Activated T-helper 1 cell treated with anti-CD3 and anti-CD28 coated beads, Interleukin-2, amount 50 U/mL, for 16 hours (primary cell): Measurements from ENCODE around the gene LYPD8.

Source experiments
- DNase-seq, 2 donors: peaks; one replicate each; pipeline ENCODE4 v3.0.0-alpha.2; 2020; ENCODE audit warnings: low read depth in 1 of 2, low spot score in 1 of 2

The LYPD8 gene

DNA sequence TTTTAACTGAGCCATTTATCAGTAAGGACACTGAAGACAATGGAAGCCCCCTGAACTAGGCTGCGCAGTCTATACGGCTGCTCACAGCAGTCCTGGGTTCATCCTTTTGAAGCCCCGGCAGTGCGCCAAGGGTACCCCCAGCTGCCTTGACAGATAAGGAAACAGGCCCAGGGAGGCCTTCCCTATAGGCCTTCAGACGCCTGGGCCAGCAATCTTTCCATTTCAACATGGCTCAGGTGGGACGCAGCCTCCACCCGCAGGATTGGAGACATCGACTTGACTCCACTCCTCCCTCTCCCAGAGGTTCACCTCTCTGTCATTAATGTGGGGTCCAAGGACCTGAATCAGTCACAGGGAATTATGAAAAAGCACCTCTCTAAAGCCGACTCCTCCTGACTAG, 2.8 kb upstream of the LYPD8 start:
- no peak for DNase-seq

DNA sequence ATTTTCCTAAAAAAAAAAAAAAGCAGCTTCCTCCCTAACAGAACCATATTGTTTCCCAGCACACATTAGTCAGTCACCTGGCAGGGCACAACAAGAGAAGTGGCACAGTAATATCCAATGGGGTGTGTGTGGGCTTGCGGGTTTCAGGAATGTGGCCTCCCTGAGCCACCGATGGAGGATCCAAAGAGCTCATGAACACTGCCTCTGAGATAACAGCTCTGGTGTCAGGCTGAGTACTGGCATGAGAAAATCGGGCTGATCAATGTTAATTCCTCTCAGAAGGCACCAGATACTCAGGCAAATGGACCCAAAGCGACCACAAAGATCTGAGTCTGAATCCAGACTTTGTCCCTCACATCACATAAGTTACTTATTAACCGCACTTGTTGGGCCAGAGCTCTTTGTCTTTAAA, 2.2 kb upstream of the LYPD8 start:
- DNase-seq, result no peak

DNA sequence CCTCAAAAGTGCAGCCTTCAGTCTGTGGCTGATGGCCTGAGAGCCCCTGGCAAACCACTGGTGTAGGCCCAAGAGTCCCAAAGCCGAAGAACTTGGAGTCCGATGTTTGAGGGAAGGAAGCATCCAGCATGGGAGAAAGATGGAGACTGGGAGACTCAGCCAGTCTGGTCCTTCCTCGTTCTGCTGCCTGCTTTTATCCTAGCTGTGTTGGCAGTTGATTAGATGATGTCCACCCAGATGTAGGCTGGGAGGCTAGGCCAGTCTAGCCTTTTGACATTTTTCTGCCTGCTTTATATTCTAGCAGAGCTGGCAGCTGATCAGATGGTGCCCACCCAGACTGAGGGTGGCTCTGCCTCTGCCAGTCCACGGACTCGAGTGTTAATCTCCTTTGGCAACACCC, 1.1 kb upstream of the LYPD8 start:
- no peak for DNase-seq

DNA sequence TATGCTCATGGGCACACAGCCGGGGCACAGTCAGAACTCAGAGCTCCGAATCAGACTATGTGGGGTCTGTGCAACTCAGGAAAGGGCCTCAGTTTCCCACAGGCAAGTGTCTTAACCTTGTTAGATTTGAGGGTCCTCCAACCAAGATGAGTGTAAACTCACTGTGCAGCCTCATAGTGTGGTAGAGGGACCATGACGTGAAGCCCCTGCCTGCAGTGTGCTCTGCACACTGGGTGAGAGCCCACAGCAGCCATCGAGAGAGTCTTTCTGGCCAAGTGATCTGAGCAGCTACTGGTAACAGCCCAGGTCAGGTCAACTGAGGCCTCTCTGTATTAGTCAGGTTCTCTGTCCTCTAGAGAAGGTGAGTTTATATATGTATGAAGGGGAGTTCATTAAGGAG, 592 bp upstream of the LYPD8 start:
- DNase-seq, result no peak

DNA sequence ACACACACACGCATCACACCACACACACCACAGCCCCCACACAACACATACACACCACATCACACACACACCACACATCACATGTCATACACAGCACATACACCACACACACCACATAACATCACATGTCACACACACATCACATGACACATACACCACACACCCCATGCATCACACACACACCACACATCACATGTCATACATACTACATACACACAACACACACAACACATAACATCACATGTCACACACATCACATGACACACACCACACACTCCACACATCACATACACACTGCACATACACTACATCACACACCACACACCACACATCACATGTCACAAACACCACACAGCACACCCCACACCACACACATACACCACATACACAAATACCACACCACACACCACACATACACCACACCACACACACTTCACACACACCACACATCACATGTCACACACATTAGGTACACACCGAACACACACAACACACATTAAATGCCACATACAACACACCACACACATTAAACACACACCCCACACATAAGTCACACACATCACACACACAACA, 1.8 kb downstream of the LYPD8 start:
- DNase-seq, result no peak

DNA sequence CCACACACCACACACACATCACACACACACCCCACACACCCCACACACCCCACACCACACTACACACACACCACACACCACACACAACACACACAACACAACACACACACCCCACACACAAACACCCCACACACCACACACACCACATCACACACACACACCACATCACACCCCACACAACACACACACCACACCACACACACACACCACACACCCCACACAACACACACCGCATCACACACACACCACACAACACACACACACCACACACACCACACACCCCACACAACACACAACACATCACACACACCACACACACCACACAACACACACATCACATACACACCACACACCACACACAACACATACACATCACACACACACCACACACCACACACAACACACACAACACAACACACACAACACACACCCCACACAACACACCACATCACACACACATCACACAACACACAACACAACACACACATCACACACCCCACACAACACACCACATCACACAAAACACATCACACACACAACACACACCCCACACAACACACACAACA, 2.4 kb downstream of the LYPD8 start:
- no peak for DNase-seq

DNA sequence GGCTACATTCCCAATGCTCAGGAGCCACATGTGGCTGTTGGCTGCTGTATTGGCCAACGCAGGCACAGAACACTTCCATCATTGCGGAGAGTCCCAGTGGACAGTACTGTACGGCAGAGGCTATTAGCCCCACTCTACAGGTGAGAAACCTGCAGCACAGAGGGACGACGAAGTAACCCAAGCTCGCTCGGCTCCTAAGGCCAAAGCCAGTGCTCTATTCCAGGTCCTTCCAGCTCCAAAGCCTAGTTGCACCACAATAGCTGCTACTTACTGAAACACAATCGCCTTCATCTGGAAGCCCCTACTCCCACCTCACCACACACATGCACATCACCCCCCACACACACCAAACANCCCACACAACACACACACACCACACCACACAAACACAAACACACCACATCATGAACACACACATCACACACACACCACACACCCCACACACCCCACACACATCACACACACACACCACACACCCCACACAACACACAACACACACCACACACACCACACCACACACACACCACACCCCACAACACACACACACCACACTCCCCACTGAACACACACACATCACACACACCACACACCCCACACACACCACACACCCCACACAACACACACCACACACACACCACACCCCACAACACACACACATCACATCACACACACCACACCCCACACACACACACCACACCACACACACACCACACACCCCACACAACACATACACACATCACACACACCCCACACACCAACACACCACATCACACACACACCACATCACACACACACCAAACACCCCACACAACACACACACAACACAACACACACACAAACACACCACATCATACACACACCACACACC, 3.2 kb downstream of the LYPD8 start:
- DNase-seq, result no peak

DNA sequence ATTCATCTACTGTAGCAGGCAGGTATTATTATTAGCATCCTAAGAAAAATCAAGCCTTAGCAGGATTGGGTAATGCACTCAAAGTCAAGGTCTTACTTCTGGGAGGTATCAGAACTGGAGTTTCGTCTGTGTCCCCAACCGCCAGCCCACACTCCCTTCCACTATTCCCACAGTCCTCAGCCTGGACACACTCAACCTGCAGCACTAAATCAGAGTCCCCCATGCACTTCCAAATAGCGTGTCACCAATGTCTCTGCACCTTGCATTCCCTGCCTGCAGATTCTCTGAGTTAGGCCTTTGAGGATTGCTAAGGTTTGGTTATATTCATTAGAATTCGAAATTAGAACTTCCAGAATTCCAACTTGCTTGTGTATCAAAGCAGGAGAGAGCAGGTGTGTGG, 3.9 kb downstream of the LYPD8 start:
- DNase-seq, result no peak

DNA sequence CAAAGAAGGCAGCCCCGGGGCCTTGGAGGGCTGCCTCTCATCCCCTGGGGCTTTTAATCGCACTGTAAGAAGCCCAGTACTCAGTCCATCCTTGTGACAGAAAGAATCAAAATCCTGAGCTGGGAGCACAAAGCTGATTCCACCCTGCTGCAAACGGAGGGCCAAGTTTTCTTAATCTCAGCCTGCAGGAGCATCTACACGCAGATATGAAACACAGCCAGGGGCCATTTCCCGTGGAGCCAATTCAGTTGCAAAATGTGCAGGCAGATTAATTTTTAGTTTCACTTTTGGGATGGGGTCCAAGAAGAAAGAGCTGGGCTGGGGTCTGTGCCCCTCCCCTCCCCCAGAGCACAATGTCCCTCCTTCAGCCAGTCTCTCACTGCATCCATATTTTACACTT, 4.4 kb downstream of the LYPD8 start:
- DNase-seq, result no peak

DNA sequence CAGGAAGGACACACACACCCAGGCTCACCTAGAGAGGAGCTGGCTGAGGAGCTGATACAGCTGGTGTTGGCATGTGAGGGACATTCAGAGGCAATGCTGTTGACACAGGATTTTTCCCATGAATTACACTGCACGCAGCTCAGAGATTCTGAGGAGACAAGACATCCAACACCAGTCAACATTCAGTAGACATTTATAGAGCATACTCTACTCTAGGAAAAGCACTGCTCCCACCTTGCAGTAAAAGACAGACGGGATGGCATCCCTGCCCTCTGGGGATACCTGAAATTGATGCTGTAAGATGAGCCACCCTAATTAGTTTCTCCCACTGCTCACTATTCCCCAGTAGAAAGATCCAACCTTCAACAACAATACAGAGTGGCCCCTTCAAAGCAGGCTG, 5.1 kb downstream of the LYPD8 start:
- DNase-seq, result no peak

DNA sequence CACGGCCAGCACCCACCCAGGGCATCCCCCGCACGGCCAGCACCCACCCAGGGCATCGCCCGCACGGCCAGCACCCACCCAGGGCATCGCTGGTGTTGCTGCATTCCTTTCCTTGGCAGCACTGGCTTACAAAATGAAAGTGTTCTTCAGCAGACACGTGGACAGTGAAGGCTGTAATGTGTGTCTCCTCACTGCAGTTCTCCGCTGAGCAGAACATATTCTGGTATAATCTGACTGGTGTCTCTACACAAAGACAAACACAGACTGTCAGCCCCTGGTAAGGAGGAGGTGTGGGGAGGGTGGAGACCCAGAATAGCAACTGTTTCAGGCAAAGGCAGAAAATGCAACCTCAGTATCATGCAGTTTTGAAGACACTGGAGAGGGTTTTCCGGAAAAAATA, 7.3 kb downstream of the LYPD8 start:
- DNase-seq, result no peak

DNA sequence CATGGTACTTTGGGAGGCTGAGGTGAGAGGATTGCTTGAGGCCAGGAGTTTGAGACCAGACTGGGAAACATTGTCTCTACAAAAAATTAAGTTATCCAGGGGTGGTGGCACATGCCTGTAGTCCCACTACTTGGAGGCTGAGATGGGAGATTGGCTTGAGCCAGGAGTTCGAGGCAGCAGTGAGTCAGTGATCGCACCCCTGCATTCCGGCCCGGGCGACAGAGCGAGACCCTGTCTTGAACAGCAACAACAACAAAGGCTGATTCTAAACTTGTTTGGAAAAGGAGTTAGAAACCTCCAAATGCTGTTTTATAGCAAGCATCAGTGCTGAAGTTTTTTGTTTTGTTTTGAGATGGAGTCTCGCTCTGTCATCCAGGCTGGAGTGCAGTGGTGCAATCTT, 14.7 kb downstream of the LYPD8 start:
- no peak for DNase-seq

DNA sequence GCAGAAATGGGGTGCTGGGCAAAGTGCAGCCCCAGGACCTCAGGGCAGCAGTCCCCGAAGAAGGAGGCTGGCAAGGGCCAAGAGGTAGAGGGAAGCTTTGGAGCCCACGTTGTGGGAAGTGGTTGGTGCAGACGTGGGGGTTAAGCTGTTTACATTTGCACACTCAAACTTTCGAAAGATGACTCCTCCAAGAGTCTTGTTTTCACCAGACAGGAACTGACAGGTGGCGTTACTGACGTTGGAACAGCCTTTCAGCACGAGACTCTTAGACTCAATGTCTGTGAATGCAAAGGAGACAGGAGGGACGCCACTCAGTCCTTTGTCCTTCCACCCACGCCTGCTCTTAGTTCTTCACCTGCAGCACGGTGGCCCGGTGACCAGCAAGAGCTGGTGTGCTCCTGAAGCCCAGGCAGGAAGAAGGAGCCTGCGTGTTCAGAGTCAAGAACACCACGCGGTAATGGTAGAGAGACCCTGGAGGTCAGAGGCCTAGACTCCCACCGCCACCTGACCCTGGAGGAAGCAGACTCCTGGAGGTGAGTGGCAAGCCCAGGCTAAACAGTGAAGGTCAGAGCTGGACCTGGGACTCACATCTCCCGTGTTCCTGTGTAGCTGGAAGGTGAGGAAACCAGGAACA, 15.9 kb downstream of the LYPD8 start:
- no peak for DNase-seq

DNA sequence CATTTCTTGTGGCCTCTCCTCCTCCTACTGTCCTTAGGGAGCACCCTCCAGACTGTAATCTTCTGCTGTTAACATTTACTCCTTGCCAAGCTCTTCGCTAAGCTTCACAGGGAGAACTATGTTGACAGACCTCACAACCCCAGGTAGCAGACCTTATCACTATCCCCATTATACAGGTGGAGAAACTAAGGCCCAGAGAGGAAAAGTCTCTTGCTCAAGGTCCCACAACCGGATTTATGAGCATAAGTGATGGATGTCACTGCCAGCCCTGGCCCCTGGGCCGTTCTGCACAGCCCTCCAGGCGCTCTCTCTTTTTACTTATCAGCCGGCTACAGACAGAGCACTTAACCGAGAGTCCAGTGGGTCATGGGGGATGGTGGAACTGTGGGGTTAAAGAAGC, 18.1 kb downstream of the LYPD8 start:
- DNase-seq, result no peak

DNA sequence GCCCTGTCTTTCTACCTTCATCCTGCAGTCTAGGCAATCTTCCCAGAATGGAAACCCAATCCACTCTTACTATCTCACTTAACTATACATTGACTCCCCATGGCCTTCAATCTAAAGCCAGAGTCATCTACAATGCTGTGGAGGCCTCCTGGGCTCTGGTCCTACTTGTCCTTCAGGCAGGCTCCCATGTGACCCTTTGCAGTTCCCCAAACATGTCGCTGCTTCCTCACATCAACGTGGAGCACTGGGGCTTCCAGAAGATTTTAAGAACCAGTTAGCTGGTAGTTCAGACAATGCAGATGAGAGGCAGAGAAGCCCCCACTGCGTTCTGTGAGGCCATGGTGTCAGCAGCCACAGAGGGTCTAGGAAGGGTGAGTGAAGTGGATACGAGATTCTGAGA, 18.6 kb downstream of the LYPD8 start:
- DNase-seq, result no peak

DNA sequence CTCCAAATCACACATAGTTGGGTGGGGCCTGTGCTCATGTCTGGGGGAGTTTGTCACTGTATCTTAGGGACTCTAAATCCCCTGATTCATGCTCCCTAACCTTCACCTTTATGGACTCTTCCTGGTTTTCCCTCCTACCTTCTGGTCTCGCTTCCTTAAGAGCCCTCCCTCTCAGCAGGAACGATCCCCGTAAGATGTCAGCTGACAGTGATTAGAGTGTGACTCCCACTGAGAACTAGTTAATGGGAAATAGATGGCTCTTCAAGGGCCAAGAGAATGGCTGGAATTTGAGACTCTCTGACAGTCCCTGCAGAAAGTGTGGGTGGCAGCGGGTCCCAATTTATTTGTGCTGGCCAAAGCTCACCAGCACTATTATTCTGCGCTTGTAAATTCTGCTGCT, 22.0 kb downstream of the LYPD8 start:
- DNase-seq, result no peak

DNA sequence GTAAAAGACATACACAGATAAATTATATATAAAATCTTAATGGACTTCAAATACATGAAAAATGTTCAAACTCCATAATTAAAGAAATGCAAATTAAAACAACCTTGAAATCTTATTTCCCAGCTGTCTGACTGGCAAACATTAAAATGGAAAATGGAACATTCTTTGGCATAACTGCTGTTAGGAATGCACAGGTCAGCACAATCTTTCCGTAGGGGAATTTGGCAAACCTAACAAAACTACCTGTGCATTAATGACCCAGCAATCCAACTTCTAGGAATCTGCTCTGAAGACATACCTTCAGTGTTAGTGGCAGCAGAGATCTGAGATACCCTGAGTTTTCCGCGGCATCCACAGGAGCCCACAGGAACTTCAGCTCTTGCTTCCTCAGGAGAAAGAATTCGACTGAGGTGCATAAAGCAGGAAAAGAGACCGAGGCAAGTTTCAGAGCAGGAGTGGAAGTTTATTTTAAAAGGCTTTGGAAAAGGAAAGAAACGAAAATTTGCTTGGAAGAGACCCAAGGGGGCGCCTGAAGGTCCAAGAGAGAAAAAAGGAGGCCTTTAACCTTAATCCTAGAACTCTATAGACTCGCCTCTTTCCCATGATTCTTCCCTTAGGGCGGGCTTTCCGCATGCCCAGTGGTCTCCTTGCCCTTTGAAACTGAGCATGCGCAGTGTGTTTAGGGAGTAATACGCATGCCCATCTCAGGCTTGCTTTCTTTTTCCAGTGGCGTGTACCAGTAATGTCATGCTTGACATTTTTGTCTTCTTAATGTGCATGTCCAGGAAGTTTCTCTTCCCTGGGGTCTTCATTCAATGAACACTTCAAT, 24.8 kb downstream of the LYPD8 start:
- DNase-seq, result no peak

DNA sequence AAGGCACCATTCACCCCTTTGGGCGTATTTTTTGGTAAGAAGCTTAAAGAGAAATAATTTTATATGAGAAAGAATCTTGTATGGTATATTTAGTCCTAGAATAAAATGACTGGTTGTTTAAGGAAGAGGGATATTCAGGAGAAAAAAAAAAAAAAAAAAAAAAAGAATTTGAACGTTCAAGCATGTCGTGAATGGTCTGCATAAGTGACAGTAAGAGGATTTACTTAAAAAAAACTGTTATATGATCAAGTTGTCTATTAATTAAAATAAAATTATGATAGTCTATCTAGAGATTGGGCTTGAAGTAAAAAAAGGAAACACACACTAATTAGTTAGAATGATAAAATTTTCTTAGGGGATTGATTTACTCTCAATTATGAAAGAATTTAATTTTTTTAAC, 41.3 kb downstream of the LYPD8 start:
- DNase-seq, result no peak

DNA sequence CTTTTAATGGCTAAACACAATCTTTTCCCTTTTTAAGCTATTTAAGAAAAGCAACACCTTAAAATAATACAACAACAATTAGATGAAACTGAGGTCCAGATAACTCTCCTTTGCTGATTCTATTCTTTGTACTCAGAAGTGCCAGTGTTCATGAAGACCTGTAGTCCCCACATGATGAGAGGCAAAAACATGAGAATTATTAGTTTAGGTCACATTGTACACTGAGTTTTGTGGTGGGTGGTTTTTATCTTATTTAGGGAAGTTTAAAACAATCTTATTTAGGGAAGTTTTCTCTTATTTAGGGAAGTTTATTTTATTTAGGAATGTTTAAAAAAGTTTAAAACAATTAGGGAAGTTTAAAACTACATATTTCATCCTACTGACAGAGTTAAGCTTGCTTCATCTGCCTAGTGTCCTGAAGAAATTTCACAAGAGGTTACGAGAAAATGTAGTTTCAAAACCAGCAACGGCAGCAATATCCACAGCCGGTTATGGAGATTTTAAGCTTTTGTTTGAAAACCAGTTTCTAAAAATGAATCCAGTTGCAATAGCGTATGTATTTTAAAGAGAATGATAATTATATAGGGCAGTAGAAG, 45.2 kb downstream of the LYPD8 start:
- DNase-seq, result no peak

DNA sequence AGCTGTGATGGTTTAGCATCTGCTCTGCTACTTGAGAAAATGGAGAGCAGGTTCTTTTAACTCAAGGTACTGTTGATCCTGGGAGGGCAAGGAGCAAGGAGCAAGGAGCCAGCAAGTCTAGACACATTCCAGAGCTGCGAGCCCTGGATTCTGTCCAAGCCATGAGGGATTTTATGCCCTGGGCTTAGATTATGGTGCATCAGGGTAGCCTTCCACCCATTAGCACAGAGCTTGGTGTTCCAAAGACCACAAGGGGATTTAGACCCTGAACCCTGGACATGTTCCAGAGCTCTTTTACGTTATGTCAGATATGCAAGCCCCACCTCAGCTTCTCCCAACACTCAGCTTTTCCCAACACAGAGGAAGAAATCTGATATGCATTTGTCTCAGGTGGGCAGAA, 51.0 kb downstream of the LYPD8 start:
- no peak for DNase-seq

DNA sequence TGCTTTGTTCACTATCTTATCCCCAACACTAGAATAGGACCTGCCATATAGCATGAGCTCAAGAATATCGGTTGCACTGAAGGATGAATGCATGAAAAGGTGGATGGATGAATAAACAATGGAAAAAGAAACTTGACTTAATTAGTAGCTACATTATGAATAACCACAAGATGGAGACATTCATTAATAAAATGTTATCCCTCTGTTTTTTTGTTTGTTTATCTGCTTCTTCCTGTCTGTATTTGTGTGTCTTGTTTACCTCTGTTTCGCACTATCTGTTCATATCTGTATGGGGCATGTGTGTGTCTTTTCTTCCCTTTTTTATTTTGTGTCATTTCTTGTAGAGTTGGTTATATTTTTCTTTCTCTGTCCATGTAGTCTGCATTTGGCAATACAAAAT, 51.9 kb downstream of the LYPD8 start:
- no peak for DNase-seq
